HK-2 (cell line): ENCODE measurements around the gene MYOD1.

Experiments used
- DNase-seq: peaks from one replicate; pipeline ENCODE4 v3.0.0-alpha.2; 2018; ENCODE audit not compliant: unreplicated experiment

The MYOD1 gene

DNA sequence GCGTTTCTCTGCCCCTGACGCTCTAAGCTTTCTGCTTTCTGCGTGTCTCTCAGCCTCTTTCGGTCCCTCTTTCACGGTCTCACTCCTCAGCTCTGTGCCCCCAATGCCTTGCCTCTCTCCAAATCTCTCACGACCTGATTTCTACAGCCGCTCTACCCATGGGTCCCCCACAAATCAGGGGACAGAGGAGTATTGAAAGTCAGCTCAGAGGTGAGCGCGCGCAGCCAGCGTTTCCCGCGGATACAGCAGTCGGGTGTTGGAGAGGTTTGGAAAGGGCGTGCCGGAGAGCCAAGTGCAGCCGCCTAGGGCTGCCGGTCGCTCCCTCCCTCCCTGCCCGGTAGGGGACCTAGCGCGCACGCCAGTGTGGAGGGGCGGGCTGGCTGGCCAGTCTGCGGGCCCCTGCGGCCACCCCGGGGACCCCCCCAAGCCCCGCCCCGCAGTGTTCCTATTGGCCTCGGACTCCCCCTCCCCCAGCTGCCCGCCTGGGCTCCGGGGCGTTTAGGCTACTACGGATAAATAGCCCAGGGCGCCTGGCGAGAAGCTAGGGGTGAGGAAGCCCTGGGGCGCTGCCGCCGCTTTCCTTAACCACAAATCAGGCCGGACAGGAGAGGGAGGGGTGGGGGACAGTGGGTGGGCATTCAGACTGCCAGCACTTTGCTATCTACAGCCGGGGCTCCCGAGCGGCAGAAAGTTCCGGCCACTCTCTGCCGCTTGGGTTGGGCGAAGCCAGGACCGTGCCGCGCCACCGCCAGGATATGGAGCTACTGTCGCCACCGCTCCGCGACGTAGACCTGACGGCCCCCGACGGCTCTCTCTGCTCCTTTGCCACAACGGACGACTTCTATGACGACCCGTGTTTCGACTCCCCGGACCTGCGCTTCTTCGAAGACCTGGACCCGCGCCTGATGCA, at the start of gene MYOD1:
TSS of gene MYOD1 (plus strand) at position 544 of the 910 bp plus-strand sequence. CDS start at position 756, 212 bp downstream.
- no peak for DNase-seq

DNA sequence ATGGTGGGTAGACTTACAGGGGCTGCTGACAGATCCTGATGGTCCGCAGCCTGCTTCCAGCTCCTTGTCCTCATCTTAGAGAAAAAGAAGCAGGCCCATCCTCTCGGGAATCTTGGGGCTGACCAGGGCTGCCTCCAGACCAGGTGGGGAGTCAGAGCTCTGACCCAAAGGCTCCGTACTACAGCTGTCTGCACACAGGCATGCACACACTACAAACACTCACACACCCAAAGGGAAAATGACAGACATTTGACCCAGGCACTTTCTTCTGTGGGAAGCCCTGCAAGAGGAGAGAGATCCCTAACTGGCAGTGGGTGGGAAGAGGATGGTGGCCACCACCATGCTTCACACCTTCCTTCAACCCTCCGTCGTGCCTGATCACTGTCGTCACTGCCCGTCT, 46.9 kb upstream of the MYOD1 start:
- no peak for DNase-seq

DNA sequence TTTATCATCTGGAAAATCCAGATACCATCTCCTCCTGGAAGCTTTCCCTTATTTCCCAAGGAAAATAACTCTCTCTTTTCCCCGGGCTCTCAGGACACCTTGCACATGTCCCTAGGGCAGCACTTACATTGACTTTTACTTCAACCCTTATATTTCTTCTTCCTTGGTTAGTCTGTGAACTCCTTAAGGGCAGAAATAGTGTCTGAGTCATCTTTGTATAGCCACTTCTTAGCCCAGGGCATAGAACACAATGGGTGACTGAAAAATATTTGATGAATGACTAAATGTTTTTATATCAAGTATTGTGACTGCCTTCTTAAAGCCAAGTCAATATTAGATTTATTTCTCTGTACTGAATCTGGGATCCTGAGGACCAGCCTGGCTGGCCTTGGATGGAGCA, 45.4 kb upstream of the MYOD1 start:
- no peak for DNase-seq

DNA sequence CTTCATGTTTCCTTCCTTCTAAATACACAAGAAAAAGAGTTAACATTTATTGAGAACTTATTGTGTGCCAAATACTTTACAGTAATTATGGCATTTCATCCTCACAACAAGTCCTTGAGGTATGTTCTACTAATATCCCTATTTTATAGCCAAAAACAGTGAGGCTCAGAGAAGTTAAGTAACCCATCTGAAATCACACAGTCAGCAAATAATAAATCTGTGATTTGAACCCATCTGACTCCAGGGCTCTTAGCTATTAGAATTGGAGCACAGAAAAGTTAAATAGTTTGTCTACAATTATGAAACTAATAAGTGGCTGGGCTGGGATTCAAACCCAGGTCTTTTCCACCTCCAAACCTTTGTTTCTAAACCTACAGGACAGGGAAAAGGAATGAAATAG, 36.5 kb upstream of the MYOD1 start:
- no peak for DNase-seq

DNA sequence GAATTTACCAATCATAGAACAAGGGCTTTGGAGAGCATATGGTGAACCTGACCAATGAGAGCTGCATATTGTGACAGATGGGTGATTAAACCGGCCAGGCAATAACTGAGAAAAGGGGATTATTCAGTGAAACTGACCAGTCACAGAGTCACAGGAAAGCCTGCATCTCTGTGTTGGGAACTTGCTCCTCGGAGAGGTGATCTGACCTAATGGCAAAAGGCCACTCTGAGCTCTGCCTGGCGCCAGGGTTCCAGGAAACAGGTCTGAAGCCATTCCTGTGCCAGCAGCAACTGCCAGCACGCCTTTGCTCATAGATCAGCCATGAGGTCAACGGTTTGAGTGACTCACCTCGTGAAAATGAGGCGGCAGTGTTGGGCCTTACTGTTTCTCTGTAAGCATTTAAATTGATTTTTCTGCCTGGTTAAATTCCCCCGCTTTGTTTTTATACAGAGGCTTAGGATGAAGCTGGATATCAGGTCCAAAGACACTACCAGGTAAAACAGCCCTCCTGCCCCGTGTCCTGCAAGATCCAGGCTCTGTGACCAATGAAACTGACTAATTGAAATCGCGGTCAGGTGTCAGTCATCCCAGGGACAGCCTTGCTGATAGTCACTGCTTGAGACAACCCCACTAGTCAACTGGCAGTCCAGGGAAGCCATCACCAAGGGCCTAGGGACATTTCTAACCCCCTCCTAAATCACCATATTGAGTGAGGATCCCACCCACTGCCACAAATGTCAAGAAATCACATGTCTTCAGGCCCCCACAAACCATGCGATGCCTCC, 35.8 kb upstream of the MYOD1 start:
- DNase-seq: peak; percentile 32

GRCh38 chr11:17684550-17684949, 34.8 kb upstream of the MYOD1 start:
- no peak for DNase-seq

DNA sequence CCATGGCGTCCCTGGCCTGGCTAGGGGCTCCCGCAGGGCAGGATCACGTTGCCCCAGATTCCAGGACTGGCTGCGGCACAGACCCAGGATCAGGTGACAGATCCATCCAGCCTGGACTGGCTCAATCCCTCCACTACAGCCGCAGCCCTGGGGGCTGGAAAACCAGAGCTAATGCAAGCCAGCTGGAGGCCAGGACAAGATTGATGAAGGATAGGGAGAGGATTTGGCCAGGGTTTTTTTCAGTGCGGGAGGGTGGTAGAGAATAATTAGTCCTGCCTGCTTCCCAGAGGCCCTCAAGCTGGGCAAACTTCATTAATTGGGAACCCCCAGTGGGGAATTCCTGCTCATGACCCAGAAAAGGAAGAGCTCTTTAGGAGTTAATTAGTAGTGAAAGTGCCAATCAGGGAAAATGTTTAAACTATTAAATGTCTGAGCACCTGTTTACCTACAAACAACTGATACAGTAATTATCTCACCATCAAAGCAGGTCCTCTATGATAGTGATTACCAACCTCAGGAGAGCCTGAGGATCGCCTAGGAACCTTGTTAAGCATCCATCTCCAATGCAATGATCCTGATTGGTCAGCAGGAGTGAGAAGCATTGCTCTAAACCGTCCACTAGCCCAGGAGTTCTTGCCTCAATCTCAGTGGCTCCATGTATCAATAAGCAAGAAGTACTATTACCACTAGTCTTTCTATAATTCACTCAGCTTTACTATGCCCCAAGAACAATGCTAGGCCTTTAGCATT, 33.0 kb upstream of the MYOD1 start:
- DNase-seq: no peak

DNA sequence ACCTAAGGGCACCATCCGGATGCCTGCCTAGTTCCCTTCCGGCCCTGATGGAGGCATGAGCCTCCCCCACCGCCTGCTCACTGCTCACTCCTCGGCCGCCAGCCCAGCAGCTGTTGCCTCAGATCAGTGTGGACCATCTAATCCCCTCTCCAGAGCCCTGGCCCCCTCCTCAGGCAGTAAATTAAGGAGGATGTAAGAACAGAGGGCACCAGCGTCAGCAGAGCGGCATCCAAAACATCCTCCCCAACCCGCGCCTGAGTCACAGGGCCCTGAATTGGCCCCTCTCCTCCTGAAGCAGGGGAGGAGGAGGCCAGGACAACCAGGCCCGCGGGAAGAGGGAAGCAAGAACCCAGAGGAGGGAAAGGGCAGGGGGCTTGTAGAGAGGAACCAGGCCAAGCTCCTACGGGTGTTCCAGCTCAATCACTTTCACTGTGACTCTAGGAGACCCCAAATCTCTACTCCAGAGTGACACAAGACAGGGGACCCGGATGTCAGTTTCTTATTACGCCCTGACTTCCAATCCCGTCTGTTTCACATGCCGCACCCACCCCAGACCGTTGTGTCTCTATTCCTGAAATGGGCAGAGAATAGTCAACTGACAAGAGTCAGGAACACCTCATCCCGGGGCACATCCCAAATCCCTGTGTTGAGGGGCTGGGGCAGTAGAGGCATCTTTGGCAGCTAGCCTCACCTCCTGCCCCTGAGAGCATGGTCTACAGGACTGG, 31.3 kb upstream of the MYOD1 start:
- DNase-seq: no peak

DNA sequence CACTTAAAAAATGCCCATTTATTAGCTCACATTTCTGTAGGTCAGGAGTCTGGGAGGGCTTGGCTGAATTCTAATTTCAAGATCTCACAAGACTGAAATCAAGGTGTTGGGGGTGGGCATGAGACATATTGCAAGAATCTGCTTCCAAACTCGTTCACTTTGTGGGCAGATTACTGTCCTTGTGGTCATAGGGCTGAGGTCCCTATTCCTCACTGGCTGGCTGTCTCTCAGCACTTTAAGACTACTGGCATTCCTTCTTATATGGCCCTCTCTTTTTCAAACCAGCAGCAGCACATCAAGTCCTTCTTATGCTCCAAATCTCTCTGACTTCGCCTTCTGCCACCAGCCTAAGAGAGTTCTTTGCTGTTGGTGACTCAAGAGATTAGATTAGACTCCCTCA, 27.8 kb upstream of the MYOD1 start:
- no peak for DNase-seq

- DNase-seq: no peak
These were observed 27.4 kb upstream of the MYOD1 start for GRCh38 chr11:17691976-17692375.

- DNase-seq: no peak
These were observed 26.4 kb upstream of the MYOD1 start for GRCh38 chr11:17692931-17693330.

- DNase-seq: no peak
These were observed 25.8 kb upstream of the MYOD1 start for GRCh38 chr11:17693531-17693930.

GRCh38 chr11:17694494-17695110, 24.8 kb upstream of the MYOD1 start:
- no peak for DNase-seq

DNA sequence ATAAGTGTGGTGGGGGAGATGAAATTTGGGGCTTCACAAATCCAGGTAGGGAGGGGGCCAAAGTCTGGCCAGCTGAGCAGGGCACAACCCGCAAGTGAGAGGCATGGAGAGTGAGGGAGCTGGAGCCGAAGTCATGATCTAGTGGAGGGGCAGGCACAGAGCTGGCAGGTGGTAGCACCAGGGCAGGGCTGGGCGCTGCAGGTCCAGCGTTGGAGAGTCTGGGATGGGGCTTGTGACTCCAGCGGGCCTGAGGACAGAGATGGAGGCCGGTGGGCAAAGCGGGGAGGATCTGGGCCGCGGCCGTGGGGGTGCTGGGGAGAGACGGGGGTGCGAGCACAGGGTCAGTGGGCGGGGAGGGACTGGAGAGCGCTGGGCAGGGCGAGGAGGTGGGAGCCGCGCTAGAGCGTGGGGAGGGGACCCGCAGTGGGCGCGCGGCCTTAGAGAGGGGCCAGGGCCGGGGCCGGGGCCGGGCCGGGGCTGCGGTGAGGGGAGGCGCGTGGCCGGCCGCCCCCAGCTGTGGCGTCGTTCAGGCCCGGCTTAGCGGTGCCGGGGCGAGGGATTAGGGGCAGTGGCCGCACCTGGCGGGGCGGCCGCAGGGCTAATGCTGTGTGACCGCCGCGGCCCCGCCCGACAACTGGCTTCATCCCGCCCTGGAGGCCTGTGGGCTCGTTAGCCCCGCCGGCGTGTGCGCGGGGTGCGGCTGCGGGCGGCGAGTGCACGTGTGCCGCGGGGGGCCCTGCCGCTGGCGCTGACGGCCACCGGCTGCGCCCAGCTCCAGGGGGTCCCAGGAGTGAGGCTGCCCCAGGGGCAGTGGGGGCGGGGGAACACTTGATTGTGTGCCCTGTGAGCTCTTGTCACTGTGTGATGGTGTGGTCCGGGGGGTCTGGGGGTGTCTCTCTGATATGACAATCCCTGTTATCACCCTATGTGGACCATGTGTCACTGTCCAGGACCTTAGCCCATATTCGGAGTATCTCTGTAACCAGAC, 23.6 kb upstream of the MYOD1 start:
- DNase-seq: no peak

DNA sequence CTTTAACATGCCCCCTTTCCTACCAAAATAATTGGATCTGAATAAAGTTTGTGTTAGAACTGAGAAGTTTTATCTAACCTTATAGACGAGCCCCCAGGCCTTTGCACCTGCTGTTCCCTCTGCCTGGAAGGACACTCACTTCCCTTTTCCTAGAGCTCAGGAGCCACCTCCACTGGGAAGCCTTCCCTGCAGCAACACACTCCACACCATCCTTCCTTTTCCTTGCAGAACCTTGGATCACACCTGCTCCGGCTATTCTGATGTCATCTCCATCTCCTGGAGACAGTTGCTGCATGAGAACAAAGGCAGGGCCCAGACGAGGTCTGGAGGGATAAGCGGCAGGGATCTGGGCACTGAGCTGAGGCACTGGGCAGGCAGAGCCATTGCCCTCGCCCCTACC, 22.6 kb upstream of the MYOD1 start:
- DNase-seq: no peak

- no peak for DNase-seq
These were observed 22.0 kb upstream of the MYOD1 start for GRCh38 chr11:17697175-17697949.

GRCh38 chr11:17699147-17700114, 19.9 kb upstream of the MYOD1 start:
- DNase-seq: peak; percentile 8

DNA sequence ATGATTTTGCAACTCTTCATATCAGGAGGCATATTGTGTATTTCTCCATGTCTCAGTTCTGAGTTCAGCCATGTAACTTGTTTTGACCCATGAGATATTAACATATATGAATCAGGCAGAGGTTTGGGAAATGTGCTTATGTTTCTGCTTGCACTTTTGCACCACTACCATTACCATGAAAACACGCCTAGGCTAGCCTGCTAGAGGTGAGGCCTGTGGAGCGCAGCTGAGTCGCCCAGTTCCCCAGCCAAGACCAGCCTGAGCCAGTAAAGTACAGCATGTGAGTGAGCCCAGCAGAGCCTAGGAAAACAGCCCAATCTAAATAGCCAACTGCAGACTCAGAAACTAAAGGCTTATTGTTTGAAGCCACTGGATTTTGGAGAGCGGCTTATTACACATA, 18.4 kb upstream of the MYOD1 start:
- no peak for DNase-seq
